ENCODE measurements around the gene COL26A1.

COL26A1 gene

DNA sequence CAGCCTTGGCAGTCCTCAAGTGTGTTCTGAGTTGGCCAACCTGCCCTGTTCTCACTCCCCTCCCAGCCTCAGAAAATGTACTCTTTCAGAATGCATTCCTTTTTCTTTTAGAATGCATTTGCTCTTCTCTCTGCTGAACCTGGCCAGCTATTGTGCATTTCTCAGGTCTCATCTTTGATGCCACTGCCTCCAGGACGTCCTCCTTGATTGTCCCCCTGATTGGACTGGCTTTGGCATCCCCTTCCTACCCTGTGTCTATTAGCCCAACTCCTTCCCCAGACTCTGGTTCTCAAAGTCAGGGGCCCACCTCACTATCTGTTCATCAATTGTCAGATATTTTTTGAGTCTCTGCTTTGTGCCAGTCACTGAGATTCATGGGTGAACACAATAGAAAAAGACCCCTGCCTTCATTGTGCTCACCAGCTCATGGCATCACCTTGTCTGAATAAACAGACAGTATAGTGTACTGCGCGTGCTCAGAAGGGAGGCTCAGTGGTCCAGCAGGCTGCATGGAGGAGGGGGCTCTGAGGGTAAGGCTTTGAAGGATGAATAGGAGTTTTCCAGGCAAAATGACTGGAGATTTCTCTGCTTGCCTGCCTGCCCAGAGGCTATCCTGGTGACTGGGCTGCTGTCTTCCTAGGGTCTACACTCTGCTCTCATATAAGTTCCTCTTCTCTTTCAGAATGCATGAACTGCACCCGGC lies 169.9 kb downstream of the COL26A1 start:
- in situ Hi-C loops (cut with HindIII; ENCODE audit: low pct_unique_long_range_greater_than_20kb, low sequenced_read_pairs), result no loop called here
- no peak for DNase-seq (ENCODE audit: low read depth in 1 of 2, low spot score in 1 of 2)
- no peak for TF ChIP-seq JUND (IDR thresholded peaks at IDR 0.05; ENCODE audit: low read depth)

DNA sequence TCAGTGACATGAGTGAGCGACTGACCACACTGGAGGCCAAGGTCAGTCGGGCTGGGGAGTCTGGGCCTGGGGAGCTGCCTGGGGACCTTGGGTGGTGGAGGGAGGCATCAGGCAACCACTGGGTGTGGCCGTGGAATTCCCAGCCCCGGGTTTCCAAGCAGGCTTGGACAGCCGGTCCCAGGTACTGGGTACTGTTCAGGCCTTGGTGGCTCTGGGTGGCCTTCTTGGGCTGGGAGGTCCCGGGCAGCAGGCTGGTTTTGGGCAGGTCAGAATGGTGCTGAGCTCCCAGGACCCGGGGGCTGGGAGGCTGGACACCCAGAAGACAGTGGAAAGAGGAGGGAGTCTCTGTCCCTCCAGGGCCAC lies 170.4 kb downstream of the COL26A1 start:
- in situ Hi-C loops (cut with HindIII; ENCODE audit: low pct_unique_long_range_greater_than_20kb, low sequenced_read_pairs), result no loop called here
- TF ChIP-seq JUND (IDR thresholded peaks at IDR 0.05; ENCODE audit: low read depth), result no peak
- DNase-seq (ENCODE audit: low read depth in 1 of 2, low spot score in 1 of 2), result no peak

DNA sequence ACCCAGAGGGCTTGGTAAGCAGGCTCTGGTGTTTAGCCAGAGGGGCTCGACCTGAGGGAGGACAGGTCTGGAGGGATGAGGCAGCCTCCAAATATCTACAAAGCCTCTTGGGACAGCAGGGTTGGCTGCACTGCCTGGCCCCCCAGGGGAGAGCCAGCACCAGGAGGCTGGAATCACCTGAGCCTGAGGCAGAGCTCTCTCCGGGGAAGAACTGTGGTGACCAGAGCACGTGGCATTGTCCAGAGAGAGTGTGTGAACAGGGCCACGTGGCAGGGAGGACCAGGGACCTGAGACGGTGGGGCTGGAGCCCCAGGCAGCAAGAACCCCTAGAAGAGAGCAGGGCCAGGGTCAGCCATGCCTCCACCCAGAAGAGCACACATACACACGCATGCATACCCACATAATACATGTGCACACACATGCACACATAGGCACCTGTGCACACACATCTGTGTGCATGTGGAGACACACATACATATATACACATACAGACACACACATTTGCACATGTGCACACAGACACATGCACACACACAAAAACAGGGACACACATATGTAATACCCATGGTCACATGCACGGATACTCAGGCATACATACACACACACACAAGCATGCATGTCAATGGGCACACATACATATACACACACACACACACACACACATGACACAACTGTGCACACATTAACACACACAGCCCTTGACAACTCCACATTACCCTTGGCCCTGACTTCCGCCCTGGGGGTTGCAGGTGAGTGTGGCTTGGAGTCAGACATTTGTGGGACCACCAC lies 171.5 kb downstream of the COL26A1 start:
- TF ChIP-seq JUND (IDR thresholded peaks at IDR 0.05; ENCODE audit: low read depth), result no peak
- no peak for DNase-seq (ENCODE audit: low read depth in 1 of 2, low spot score in 1 of 2)
- in situ Hi-C loops (cut with HindIII; ENCODE audit: low pct_unique_long_range_greater_than_20kb, low sequenced_read_pairs), result no loop called here

DNA sequence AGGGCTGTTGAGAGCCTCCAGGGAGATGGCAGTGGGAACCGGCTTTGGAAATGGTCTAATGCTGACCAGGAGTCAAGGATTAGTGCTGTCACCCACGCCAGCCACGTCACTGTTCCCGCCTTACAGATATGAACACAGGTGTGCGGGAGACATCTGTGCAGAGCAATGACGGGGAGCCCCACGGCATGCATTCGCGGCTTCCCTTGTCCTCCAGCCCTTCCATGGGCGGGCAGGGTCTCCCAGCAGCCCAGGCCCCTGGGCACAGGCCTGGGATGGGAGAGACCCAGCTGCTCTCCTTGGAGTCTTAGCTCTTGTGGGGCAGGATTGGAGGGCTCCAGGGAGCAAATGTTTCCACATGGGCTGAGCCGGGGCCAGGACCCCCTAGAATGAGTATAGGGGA lies 172.2 kb downstream of the COL26A1 start:
- no peak for TF ChIP-seq JUND (IDR thresholded peaks at IDR 0.05; ENCODE audit: low read depth)
- in situ Hi-C loops (cut with HindIII; ENCODE audit: low pct_unique_long_range_greater_than_20kb, low sequenced_read_pairs), result no loop called here
- DNase-seq (ENCODE audit: low read depth in 1 of 2, low spot score in 1 of 2), result no peak

DNA sequence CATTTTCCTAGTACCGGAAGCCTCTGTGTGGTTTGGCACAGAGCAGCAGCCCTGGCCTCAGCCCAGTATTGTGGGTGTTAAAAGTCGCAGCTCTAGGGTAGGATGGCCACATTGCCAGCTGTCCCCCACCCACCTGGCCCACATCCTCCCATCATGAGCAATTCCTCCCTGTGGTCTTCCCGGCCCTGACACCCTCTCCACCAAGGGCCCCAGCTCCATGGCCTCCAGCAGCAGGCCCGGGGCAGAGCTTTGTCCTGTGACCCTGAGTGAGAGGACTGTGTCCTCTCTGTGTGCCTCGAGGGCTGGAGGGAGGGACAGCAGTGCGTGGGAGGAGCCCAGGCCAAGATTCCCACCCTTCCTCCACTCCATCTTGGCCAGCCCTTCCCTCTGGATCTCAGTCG lies 172.7 kb downstream of the COL26A1 start:
- in situ Hi-C loops (cut with HindIII; ENCODE audit: low pct_unique_long_range_greater_than_20kb, low sequenced_read_pairs), result no loop called here
- DNase-seq (ENCODE audit: low read depth in 1 of 2, low spot score in 1 of 2), result peak in 1 of 2 experiments; percentile 30

DNA sequence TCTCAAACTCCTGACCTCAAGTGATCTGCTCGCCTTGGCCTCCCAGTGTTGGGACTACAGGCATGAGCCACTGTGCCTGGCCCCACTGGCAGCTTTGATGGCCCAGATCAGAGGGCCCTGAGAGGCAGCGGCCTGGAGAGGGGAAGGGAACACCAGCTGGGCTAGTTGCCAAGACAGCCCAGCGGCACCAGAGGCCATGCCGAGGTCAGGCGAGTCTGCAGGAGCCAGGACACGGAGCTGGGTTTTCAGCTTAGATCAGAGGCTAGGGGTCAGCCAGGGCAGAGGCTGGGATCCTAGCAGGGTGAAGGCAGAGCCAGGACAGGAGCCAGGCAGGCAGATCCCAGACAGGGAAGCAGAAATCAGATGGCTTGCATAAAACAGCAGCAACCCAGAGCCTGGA lies 173.6 kb downstream of the COL26A1 start:
- DNase-seq (ENCODE audit: low read depth in 1 of 2, low spot score in 1 of 2), result no peak
- TF ChIP-seq JUND (IDR thresholded peaks at IDR 0.05; ENCODE audit: low read depth), result no peak
- in situ Hi-C loops (cut with HindIII; ENCODE audit: low pct_unique_long_range_greater_than_20kb, low sequenced_read_pairs), result no loop called here

More for the DNA sequence above, 172.7 kb downstream of the COL26A1 start:
- TF ChIP-seq JUND (IDR thresholded peaks at IDR 0.05; ENCODE audit: low read depth), result no peak

DNA sequence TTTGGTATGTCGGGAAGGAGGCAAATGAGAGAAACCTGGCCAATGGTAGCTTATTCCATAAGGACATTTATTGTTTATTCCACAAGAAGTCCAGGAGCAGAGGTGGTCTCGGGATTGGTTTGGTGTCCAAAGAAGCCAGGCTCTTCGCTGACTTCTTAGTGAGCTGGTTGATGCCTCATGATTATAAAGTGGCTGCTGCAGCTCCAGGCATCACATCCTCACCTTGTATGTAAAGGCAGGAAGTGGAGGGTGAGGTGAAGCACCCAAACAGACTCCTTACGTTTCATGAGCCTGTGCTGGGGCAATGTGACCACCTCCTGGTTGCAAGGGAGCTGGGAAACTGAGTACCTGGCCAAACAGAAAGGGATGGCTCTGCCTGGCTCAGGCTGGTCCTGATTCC lies 174.0 kb downstream of the COL26A1 start:
- DNase-seq (ENCODE audit: low read depth in 1 of 2, low spot score in 1 of 2), result no peak
- in situ Hi-C loops (cut with HindIII; ENCODE audit: low pct_unique_long_range_greater_than_20kb, low sequenced_read_pairs), result no loop called here

DNA sequence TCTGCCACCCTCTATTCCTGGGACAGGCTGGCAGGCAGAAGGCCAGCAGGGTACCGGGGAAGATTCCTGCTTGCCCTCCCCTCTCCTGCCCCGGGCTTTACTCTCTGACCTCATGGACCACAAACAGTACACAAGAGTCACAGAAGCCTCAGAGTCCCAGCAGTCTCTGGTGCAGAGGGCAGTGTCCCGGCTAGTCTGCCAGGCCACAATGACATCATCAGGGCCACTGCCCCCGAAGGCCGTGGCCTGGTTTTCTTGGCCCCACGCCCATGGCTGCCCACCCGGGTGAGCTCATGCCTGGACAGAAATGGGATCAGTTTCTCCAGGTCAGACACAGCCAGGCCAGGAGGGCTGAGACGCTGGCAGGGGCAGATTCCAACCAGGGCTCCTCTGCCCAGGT lies 174.5 kb downstream of the COL26A1 start:
- no peak for TF ChIP-seq JUND (IDR thresholded peaks at IDR 0.05; ENCODE audit: low read depth)
- in situ Hi-C loops (cut with HindIII; ENCODE audit: low pct_unique_long_range_greater_than_20kb, low sequenced_read_pairs), result no loop called here
- peak in 1 of 2 experiments; percentile 20 for DNase-seq (ENCODE audit: low read depth in 1 of 2, low spot score in 1 of 2)

More for the DNA sequence above, 174.0 kb downstream of the COL26A1 start:
- TF ChIP-seq JUND (IDR thresholded peaks at IDR 0.05; ENCODE audit: low read depth), result no peak

DNA sequence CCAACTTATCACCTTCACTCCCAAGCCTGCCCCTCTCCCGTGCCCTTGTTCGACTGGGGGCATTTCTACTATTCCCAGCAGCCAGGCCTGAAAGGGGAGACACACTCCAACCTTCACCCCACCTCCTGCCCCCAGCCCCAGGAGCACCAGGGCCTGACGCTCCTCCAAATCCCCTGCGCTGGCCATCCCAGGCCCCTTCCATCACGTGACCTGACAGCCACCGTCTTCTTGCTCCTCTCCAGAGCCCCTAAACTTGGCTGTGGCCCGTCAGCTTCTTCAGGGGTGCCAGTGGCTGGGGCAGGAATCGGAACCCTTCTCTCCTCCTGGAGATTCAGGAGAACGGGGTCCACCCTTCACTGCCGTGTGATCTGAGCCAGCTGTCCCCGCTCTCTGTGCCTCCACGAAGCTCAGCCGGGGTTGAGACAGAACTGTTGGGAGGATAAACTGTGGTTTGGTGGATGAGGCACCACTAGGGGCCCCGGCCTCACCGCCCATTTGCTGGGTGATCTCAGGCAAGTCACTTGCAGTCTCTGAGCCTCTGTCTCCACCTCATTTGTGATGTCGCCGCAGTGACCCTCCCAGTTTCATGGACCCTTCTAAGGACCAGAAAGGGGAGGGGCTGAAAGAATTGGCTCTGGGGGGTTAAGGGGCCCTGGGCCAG lies 175.4 kb downstream of the COL26A1 start:
- TF ChIP-seq JUND (IDR thresholded peaks at IDR 0.05; ENCODE audit: low read depth), result no peak
- no peak for DNase-seq (ENCODE audit: low read depth in 1 of 2, low spot score in 1 of 2)
- in situ Hi-C loops (cut with HindIII; ENCODE audit: low pct_unique_long_range_greater_than_20kb, low sequenced_read_pairs), result no loop called here

DNA sequence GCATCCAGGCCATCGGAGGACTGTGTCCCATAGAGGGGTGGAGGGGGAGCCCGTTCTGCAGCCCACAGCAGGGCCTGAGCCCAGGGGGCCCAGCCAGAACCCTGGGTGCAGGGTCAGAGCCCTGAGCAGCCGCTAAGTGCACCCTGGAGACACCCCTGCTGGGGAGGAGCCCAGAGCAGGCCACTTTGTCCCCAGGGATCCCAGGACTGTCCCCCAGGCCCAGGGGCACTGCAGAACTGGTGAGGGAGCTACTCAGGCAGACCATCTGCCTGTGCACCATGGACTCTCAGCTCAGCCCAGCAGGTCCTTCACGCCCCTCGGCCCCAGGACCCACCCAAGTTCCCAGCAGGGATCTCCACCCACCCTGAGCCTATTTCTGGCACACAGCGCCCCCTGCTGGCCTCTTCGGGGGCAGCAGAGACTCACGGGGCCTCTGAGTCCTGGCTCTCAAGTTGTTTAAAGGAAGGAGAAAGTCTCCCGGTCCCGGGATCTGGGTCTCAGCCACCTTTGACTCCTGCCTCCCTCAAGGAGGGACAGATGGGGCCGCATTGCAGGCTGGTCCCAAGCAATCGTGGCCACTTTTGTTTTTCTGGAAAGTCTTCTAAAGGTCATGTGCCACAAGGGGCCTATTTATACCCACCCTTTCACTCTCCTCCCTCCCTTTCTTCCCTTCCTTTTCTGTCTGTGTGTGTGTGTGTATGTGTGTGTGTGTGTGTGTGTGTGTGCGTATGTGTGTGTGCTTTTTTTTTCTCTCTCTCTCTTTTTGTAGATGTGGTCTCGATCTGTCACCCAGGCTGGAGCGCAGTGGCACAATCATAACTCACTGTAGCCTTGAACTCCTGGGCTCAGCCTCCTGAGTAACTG lies 176.2 kb downstream of the COL26A1 start:
- in situ Hi-C loops (cut with HindIII; ENCODE audit: low pct_unique_long_range_greater_than_20kb, low sequenced_read_pairs), result no loop called here
- DNase-seq (ENCODE audit: low read depth in 1 of 2, low spot score in 1 of 2), result peak; percentile 40 to 66
- no peak for TF ChIP-seq JUND (IDR thresholded peaks at IDR 0.05; ENCODE audit: low read depth)

DNA sequence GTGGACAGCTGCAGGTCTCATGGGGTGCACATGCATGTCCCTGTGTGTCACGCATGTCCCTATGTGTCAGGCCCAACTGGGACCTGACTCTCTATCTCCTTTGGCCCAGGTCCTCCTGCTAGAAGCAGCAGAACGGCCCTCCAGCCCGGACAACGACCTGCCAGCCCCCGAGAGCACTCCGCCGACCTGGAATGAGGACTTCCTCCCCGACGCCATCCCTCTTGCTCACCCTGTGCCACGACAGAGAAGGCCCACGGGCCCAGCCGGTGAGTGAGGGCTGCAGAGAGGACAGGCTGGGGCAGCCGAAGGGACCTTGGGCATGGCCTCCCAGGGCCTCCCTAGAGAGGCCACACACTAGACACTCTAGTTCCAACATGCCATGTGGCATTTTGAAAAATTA lies 177.1 kb downstream of the COL26A1 start:
- in situ Hi-C loops (cut with HindIII; ENCODE audit: low pct_unique_long_range_greater_than_20kb, low sequenced_read_pairs), result no loop called here
- DNase-seq (ENCODE audit: low read depth in 1 of 2, low spot score in 1 of 2), result no peak
- no peak for TF ChIP-seq JUND (IDR thresholded peaks at IDR 0.05; ENCODE audit: low read depth)

DNA sequence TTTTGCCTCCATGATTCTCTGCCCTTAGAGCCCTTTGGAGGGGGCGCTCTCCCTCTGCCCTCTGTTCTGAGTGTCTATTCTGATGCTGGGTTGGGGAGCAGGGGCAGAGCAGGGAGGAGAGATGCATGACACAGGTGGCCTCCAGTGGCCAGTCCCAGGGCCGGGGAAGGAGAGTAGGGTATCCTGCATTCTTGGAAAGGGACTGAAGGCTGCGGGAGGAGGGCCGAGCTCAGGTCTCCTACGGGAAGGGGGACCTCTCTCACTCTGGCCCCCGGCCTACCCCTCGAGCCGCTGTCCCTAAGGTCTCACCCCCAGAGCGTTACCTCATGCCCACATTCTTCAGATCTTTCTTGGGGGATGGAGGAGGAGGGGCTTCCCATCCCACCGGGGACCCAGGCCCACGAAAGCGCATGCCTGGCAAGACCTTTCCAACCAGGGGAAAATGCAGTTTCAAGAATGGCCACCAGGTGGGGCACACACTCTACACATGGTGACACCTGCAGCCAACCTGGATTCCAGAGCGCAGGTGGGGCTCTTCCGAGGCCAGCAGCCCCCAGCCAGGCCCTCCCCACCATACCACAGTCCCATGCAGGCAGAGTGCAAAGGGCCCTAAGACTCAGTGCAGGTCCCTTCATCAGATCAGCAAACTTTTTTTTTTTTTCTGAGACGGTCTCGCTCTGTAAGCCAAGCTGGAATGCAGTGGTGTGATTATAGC lies 180.0 kb downstream of the COL26A1 start:
- in situ Hi-C loops (cut with HindIII; ENCODE audit: low pct_unique_long_range_greater_than_20kb, low sequenced_read_pairs), result no loop called here
- DNase-seq (ENCODE audit: low read depth in 1 of 2, low spot score in 1 of 2), result peak; percentile 26 to 64
- no peak for TF ChIP-seq JUND (IDR thresholded peaks at IDR 0.05; ENCODE audit: low read depth)

Data from T47D (cell line).